Thyroid gland (tissue), 4 donors: ENCODE results near the gene SH3RF1.

ENCODE experiments used
- POLR2A ChIP-seq, 2 donors: fragments of 450-650 bp; IDR thresholded peaks; one replicate each; pipeline ENCODE4 v1.6.1; 2017; ENCODE audit warnings: antibody characterized with exemption in 2 of 2, mild to moderate bottlenecking in 2 of 2, moderate library complexity in 1 of 2
- TF ChIP-seq, protein P1 (sequence below), 6 experiments: fragments of 200-600 bp in 3 of 6; fragments of 450-650 bp in 3 of 6; sonication (generic) in 3 of 6; IDR thresholded peaks; one replicate each; pipeline ENCODE4 v1.5.1; 2016 to 2019; ENCODE audit warnings: antibody characterized with exemption in 6 of 6, mild to moderate bottlenecking in 2 of 6, inconsistent platforms in 1 of 6, moderate library complexity in 1 of 6

DNA sequence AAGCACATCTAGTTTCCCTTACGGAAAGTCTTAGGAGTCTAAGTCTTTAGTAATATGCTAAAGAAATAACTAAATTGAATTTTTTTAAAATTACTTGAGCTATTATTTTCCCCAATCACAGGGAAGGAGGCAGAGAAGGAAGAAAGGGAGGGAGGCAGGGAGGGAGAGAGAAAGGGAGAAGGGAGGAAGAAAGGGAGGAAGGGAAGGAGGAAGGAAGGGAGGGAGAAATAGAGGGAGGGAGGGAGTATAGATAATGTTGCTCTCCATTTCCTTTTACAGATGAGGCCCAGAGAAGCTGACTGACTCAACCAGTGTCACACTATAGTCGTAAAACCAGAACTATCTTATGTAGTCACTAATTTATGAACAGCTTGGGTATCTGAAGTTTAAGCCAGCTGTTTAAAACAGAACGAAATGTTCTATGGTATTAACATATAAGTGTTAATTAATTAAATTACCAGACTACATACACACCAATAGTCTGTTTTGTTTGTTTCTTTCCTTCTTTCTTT, 14.6 kb downstream of the SH3RF1 start:
- TF ChIP-seq, protein P1, sequence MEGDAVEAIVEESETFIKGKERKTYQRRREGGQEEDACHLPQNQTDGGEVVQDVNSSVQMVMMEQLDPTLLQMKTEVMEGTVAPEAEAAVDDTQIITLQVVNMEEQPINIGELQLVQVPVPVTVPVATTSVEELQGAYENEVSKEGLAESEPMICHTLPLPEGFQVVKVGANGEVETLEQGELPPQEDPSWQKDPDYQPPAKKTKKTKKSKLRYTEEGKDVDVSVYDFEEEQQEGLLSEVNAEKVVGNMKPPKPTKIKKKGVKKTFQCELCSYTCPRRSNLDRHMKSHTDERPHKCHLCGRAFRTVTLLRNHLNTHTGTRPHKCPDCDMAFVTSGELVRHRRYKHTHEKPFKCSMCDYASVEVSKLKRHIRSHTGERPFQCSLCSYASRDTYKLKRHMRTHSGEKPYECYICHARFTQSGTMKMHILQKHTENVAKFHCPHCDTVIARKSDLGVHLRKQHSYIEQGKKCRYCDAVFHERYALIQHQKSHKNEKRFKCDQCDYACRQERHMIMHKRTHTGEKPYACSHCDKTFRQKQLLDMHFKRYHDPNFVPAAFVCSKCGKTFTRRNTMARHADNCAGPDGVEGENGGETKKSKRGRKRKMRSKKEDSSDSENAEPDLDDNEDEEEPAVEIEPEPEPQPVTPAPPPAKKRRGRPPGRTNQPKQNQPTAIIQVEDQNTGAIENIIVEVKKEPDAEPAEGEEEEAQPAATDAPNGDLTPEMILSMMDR (IDR thresholded peaks at IDR 0.05), result no peak
- no peak for TF ChIP-seq POLR2A (IDR thresholded peaks at IDR 0.05)
